Nucleus accumbens (tissue), 56 donors: Measurements from ENCODE around the gene LMTK2.

ENCODE experiments used
- DNase-seq, 56 donors: peaks; one replicate each; lab custom pipeline; 2025; lab: John Stamatoyannopoulos, UW

LMTK2 gene

GRCh38 chr7:98106647-98107312 lies at the start of gene LMTK2:
Gene LMTK2 (plus strand): TSS chr7:98106862. CDS start chr7:98107178, 316 bp downstream.
- peak; percentile 17 to 97 (median 88) for DNase-seq

DNA sequence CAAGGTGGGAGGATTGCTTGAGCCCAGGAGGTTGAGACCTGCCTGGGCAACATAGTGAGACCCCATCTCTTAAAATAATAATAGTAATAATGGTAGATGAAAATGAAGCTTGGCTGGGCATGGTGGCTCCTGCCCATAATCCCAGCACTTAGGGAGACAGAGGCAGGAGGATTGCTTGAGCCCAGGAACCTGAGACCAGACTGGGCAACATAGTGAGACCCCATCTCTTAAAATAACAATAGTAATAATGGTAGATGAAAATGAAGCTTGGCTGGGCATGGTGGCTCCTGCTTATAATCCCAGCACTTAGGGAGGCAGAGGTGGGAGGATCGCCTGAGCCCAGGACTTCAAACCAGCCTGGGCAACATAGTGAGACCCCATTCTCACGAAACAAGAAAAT lies 49.5 kb upstream of the LMTK2 start:
- no peak for DNase-seq

DNA sequence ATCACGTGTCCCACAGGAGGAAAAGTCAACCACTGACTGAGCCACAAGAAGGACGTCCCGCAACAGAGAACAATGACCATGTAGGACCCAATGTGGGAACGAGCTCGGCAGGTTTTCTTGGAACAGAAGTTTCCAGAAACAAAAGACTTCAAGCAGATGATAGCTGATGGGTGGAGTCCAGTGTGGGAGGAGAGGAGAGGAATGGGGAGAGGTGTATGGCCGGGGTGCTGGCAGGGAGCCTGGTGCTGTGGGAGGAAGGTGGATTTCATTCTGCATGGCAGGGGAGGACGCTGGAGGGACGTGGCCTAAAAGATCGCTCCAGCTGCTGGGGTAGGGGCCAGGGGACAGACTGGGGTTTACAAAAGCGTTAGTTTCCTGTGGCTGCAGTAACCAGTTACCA lies 48.5 kb upstream of the LMTK2 start:
- no peak for DNase-seq

DNA sequence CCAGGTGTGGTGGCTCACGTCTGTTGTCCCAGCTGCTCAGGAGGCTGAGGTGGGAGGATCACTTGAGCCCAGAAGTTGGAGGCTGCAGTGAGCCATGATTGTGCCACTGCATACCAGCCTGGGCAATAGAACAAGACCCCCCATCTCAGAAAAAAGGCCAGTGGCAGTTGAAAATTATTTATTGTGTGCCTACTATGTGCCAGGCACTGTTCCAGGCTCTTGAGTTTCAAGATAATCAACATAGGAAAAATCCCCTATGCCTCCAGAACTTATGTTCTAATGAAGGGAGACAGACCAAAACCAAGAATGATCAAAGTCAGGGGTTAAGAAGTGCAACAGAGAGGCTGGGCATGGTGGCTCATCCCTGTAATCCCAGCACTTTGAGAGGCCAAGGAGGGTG lies 42.4 kb upstream of the LMTK2 start:
- no peak for DNase-seq

- no peak for DNase-seq
Measured at GRCh38 chr7:98066208-98066607, 40.5 kb upstream of the LMTK2 start.

DNA sequence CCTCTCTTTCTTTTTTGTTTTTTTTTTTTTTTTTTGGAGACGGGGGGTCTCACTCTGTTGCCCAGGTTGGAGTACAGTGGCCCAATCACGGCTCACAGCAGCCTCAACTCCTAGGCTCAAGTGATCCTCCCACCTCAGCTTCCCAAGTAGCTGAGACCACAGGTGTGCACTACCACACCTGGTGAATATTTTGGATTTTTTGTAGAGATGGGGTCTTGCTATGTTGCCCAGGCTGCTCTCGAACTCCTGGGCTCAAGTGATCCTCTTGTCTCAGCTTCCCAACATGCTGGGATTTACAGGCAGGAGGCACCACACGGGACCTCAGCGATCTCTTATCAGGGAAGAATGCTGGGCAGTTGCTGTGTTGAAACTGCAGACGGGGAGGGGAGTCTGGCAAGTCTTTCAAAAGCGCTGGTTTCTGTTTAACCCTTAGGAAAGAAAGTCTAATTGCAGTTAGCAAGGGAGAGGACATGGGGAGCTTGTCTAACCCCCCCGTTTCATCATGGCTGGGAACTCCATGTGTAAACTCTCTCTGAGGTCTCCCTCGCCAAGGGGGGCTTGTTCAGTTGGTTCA lies 39.6 kb upstream of the LMTK2 start:
- no peak for DNase-seq

DNA sequence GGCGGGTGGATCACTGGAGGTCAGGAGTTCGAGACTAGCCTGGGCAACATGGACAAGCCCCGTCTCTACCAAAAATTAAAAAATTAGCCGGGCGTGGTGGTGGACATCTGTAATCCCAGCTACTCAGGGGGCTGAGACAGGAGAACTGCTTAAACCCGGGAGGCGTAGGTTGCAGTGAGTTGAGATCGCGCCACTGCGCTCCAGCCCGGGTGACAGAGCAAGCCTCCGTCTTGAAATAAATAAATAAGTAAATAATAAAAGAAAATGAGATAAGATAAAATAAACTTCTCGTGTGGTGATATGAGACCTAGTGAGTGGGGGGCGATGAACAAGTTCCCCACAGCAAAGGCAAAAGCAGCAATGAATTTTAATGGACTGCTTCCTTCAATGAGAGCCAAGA lies 33.6 kb upstream of the LMTK2 start:
- no peak for DNase-seq

DNA sequence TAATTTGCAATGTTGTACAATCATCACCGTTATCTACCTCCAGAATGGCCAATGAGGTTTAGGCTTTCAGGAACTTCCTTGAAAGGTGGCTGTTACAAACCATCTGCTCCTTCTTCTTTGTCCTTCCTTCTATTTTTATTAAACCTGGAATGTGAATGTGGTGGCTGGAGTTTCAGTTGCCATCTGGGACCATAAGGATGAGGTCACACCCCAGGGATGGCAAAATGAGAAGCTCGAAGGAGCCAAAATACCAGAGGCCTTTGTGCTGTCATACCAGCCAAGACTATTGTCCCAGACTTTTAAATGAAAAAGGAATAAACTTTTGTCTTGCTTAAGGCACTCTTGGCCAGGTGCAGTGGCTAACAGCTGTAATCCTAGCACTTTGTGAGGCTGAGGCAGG lies 30.9 kb upstream of the LMTK2 start:
- no peak for DNase-seq

- no peak for DNase-seq
Measured at GRCh38 chr7:98077762-98078161, 28.9 kb upstream of the LMTK2 start.

GRCh38 chr7:98078197-98078870 lies 28.3 kb upstream of the LMTK2 start:
- DNase-seq = no peak

GRCh38 chr7:98079891-98080648 lies 26.6 kb upstream of the LMTK2 start:
- DNase-seq = peak in 15 of 56 donors; percentile 3 to 48 (median 15)

GRCh38 chr7:98081319-98081718 lies 25.3 kb upstream of the LMTK2 start:
- DNase-seq = no peak

GRCh38 chr7:98084631-98085030 lies 22.0 kb upstream of the LMTK2 start:
- no peak for DNase-seq

GRCh38 chr7:98085674-98086073 lies 21.0 kb upstream of the LMTK2 start:
- no peak for DNase-seq

DNA sequence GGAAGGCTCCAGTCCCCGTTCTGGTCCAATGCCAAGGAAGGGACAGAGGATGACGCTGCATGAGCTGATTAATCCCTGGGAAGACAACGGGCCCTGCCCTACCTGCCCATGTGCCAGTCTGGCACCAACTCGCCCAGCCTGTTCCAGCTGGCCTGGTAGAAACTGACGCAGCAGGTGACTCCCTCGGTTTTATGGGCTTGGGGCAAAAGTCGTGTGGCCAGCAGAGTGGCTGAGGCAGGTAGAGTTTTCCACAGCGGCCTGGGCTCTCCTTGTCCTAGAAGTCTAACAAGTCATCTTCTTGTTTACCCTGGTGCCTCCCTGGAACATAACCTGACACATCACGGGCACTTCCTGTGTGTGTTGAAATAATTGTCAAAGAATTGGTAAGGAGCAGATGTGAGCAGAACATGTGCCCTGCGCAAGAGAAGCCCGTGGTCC lies 20.4 kb upstream of the LMTK2 start:
- no peak for DNase-seq

- DNase-seq = no peak
Measured at GRCh38 chr7:98088109-98088508, 18.6 kb upstream of the LMTK2 start.

DNA sequence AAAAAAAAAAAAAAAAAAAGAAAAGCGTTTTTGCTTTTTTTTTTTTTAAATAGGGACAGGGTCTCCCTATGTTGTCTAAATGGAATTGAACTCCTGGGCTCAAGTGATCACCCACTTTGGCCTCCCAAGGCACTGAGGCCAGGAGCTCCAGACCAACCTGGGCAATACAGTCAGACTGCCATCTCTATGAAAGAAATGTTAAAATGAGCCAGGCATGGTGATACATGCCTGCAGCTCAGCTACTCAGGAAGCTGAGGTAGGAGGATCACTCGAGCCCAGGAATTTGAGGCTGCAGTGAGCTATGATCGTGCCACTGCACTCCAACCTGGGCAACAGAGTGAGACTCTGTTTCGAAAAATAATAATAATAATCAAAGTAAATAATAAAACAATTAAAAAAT lies 16.5 kb upstream of the LMTK2 start:
- no peak for DNase-seq

DNA sequence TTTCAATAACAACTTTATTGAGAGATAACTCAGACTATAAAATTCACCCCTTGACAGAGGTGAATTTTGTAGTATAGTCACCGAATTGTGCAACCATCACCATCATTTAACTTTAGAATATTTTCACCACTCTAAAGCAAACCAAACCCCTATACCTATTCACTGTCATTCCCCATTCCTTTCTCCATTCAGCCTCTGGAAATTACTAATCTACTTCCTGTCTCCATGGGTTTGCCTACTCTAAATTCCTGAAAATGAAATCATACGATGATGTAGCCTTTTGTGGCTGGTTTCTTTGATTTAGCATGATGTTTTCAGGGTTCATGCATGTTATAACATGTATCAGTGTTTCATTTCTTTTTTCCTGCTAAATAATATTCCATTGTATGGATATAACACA lies 15.6 kb upstream of the LMTK2 start:
- no peak for DNase-seq

GRCh38 chr7:98091523-98091922 lies 15.1 kb upstream of the LMTK2 start:
- no peak for DNase-seq

DNA sequence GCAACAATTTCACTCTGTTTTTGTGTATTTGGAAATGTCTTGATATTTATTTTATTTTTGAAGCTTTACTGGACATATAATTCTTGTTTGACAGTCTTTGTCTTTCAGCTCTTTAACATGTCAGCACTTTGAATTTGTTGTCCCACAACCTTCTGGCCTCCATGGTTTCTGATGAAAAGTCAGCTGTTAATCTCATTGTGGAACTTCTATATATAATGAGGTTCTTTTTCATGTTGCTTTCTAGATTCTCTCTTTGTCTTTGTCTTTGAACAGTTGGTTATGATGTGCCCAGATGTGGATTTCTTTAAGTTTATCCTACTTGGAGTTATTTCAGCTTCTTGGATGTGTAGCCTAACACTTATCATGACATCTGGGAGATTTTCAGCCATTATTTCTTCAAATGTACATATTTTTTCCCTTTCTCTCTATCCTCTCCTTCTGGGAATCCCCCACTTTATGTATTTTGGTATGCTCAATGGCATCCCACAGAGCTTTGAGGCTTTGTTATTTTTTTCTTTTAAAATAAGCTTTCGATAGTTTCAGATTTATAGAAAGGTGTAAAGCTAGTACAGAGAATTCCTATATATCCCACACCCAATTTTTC lies 9.5 kb upstream of the LMTK2 start:
- no peak for DNase-seq

DNA sequence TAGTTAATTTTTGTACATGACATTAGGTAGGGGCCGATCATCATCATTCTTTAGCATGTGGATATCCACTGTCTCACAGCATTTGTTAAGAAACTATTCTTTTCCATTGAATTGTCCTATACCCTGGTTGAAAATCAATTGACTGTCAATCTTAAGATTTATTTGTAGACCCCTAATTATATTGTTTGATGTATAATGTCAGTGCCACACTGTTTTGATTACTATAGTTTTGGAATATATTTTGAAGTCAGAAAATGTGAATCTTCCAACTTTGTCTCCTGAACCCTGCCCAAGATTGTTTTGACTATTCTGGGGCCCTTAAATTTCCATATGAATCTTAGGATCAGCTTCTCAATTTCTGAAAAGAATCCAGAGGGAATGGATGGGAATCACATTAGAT lies 6.6 kb upstream of the LMTK2 start:
- DNase-seq = no peak
